ENCODE results near the gene MPEG1. TPM values are rescaled to one million over a fixed set of nuclear protein-coding genes. Genes with fewer than 3 reads are reported as not detected.

The MPEG1 gene
- total RNA-seq, 4 donors from 2014 or later, result 28.3 to 80.5 (median 52.4) TPM

- TF ChIP-seq, protein P1, sequence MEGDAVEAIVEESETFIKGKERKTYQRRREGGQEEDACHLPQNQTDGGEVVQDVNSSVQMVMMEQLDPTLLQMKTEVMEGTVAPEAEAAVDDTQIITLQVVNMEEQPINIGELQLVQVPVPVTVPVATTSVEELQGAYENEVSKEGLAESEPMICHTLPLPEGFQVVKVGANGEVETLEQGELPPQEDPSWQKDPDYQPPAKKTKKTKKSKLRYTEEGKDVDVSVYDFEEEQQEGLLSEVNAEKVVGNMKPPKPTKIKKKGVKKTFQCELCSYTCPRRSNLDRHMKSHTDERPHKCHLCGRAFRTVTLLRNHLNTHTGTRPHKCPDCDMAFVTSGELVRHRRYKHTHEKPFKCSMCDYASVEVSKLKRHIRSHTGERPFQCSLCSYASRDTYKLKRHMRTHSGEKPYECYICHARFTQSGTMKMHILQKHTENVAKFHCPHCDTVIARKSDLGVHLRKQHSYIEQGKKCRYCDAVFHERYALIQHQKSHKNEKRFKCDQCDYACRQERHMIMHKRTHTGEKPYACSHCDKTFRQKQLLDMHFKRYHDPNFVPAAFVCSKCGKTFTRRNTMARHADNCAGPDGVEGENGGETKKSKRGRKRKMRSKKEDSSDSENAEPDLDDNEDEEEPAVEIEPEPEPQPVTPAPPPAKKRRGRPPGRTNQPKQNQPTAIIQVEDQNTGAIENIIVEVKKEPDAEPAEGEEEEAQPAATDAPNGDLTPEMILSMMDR (IDR thresholded peaks at IDR 0.05; ENCODE audit: low read depth), result no peak
Observed at GRCh38 chr11:59218319-59218718, 5.6 kb upstream of the MPEG1 start.

DNA sequence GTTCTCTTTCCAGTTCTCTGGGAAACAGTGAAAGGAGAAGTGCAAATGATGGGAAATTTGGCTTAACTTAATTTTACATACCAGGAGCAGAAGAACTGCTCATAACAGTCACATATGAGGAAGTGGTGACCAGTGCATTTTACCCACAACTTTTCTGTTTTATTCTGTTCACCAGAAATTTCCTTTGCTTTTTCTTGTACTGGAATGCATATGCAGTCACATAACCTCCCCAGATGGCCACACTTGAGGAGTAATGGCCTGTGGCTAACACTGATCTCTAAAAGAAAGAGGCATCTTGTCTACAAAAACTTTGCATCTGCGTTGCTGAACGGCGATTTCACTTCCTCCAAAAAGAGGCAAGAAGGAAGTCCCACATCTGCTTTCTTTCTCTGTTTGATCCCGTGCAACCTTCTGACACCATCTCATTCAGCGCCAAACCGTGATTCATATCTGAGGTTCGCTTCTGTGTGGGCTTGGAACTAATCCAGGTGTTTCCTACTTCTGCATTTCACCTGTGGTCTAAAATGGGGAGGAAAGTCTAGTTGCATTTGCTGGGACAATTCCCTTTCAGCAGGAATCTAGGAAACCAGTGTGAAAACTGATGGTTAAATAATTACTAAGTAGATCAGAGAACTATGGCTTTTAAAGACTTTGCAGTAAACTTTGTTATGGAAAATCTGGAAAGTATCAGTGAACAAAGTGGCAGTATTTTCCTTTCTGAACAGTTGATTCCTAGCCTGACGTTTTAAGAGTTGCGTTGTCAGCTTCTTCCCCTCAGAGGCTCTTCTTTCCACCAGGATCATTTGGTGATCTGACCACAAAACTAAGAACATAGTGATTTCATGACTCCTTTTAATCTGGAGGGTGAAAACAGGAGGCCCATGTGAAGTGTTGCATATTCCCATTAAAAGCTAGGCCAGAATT, 4.2 kb upstream of the MPEG1 start:
- TF ChIP-seq, protein P1 (IDR thresholded peaks at IDR 0.05; ENCODE audit: low read depth), result no peak

DNA sequence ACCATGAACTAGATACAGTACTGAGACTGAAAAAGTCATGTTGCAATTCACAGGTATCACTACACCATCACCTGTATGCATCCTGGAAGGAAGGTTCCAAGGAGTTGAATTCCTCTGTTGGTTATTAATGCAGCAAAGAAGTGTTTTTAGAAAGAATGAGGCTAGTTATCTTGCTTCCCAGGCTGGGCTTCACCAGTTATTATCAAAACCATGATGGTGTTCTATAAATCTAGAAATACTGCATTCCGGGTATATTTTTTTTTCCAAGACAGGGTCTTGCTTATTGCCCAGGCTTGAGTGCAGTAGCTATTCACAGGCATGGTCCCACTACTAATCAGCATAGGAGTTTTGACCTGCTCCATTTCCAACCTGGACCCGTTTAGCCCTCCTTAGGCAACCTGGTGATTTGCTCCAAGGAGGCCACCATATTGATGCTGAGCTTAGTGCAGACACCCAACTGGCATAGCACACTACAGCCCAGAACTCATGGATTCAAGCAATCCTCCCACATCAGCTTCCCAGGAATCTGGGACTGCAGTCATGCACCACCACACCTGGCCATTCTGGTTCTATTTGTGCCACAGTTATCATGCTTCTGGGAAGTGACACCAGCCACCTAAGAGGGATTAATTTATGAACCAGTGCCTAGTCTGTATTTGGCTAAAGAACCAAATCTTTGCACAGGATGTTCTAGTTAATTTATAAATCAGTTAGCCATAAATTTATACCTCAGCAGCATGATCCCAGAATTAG, 1.6 kb upstream of the MPEG1 start:
- TF ChIP-seq, protein P1 (IDR thresholded peaks at IDR 0.05; ENCODE audit: low read depth), result no peak

DNA sequence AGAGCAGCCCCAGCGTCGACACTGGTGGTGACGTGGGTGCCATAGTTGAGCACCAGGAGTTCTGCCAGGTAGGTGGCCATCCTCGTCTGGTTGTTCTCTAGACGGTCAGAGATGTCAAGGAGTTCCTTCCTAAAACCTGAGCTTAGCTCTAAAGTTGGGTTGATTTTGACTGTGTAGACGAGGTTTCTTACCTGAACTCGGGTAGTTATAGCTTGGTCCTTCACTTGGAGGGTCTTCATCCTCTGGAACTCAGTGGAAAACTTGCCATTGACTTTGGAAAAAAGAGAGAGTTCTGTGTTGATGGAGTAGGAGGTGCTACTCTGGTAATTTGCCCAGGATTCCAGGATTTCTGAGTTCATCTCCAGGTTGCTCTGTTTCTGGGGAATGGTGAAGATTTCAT, 505 bp downstream of the MPEG1 start:
- TF ChIP-seq, protein P1 (IDR thresholded peaks at IDR 0.05; ENCODE audit: low read depth), result no peak

- TF ChIP-seq, protein P1 (IDR thresholded peaks at IDR 0.05; ENCODE audit: low read depth), result no peak
Observed at GRCh38 chr11:59208956-59209355, 3.8 kb downstream of the MPEG1 start.

GRCh38 chr11:59207988-59208451, 4.7 kb downstream of the MPEG1 start:
- TF ChIP-seq, protein P1 (IDR thresholded peaks at IDR 0.05; ENCODE audit: low read depth), result no peak

DNA sequence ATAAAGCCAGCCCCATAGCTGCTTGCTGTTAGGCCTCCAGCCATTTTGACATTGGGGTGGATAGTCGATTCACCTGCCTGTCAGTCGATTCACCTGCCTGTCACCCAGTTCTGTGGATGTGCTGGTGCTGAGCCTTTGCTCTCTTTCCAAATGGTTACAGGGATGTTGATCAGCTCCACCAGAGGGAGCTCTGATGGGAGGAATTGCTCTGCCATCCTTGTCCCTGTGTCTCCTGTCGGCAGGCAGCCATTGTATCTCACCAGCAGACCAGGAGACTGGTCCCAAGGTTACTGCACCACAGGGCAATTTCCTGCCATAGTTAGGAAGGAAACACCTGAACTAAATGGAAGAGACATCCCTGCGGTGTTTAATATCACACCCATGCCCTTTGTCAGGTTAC, 6.1 kb downstream of the MPEG1 start:
- TF ChIP-seq, protein P1 (IDR thresholded peaks at IDR 0.05; ENCODE audit: low read depth), result no peak
